Measurements from ENCODE around the gene OXSM.
A peak's percentile ranks its signal among the peaks of the same experiment; 100 is the strongest.

OXSM gene

DNA sequence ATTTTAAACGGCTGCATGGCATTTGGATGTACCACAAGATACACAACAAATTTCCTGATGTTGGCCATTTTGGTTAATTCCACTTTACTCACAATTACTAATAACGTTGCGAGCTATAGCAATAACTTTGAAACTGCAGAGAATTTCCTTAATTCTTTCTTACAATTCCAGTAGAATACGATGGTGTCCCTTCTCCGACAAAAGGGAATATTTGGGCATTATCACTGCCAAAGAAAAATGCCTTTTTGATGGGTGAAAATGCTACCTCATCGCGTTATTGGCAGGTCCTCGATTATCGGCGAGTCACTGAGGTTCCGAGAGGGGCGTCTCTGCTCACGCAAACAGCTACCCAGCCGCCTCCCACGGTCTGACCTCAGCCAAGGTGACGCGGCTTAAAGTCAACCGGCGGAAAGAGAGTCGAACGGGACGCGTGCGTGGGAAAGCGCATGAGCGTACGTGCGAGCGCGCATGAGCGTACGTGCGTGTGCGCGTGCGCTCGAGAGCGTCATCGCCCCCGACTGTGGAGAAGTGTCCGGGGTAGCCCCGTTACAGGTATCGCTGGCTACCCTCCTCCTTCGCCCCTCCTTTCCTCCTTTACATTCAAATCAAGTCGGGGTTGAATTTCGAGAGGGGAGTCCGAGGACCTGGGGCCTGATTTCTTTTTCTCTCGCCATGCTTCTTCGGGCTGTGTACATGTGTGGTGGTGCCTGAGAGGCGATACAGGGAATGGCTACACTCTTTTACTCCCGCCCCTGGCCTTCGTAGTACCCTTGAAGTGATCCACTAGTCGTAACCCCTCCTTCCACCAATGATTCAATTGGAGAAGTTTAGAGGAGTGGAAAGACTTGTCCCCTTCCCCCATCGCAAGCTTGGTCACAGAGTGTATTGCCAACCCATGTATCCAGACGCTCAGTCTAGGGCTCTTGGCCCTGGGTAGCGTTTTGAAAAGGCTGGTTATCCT is at the start of gene OXSM:
OXSM (plus strand) TSS at position 495 of the 961 bp plus-strand sequence. CDS start 931 bp downstream, outside the sequence.
- peak; percentile 89 for DNase-seq

DNA sequence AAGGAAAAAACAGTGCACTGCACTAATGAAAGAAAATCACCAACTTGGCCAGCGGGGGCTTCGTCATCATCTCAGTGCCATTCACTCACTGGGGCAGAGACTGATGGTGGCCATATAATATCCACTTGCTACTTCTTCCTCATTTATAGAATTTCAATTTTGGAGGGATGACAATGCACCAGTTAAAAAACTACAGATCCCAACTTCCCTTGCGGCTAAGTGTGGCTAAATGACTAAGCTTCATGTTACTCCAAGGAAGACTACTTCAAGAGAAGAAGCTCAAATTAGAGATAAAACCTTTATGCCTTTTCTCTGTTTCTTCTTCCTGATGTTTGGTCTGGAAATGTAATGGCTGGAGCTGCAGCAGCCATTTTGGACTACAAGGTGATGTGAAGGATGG is 45.4 kb upstream of the OXSM start:
- DNase-seq: no peak

GRCh38 chr3:25747033-25747432 is 42.9 kb upstream of the OXSM start:
- no peak for DNase-seq

- DNase-seq: no peak
Observed at GRCh38 chr3:25748189-25748588, 41.7 kb upstream of the OXSM start.

DNA sequence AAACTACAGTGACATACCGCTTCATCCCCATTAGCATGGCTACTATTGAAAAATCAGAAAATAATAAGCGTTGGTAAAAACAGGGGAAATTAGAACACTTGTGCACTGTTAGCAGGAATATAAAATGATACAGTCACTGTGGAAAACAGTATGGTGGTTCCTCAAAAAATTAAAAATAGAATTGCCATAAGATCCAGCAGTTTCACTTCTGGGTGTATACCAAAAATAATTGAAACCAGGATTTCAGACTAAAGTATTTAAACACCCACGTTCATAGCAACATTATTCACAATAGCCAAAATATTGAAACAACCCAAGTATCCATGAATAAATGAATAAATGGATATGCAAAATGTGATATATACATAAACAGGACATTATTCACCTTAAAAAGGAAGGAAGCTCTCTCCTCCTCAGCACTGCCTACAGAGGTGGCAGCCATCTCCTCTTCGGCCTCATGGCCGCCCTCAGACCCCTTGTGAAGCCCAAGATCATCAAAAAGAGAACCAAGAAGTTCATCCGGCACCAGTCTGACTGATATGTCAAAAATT is 40.8 kb upstream of the OXSM start:
- DNase-seq: no peak

DNA sequence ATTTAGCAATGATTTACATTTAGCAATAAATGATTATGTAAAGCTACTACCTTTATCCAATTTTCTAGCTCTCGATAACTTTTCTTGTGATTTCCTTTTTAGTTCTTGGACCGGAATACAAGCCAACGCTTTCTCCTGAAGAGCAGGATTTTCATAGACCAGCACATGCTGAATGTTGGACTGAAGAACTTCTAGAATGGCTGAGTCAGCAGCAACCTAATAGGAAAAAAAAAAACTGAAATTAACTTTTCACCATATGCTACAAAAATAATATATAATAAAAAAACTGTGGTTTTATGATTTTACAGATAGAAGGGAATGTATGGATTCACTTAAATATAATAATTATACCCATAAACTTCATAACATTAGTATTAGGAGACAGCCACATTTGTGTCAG is 38.8 kb upstream of the OXSM start:
- no peak for DNase-seq

DNA sequence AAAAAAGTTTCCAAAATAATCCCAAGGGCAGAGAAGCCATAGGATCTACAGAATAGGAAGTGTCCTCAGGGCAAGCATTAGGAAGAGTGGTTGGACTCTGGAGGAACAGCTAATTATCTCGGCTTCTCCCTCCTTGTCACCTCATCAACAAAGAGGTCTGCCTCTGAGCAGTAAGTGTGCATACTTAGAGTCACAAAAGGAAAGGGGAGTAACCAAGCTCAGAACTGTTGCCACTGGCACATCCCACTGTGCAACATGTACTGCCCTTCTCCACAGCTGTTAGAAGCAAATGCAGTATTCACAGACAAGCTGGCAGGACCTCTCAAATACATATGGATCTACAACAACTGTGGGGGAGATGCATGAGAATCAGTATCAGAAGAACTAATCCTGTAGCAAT is 38.2 kb upstream of the OXSM start:
- DNase-seq: no peak

GRCh38 chr3:25768851-25769250 is 21.0 kb upstream of the OXSM start:
- DNase-seq: no peak

DNA sequence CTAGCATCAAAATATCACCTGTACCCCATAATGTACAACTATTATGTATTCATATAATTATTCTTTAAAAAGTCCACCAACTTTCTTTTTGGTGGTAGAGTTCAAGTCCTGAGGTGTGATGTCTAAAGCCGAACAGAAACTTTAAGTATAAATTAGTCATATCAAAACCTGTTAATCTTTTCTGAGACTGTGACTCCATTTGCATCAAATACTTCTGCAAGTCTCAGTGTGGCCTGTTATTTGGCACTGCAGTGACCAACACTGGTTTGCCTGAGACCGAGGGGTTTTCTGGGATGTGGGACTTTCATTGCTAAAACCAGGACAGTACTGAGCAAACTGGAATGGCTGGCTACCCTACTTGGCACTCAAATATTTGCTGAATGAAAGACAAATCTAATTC is 14.0 kb upstream of the OXSM start:
- DNase-seq: no peak

DNA sequence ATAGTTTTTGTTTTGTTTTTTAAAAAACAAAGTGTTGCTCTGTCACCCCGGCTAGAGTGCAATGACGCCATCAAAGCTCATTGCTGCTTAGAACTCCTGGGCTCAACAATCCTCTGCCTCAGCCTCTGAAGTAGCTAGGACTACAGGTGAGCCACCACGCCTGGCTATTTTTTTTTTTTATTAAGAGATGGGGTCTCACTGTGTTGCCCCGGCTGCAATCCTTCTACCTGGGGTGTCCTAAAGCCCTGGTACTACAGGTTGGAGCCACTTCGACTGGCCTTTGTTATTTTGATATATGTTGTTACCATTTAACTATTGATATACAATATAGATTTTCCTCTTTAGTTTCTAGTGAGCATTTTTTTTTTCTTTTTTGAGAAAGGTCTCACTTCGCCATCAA is 9.3 kb upstream of the OXSM start:
- no peak for DNase-seq

GRCh38 chr3:25781145-25781757 is 8.6 kb upstream of the OXSM start:
- no peak for DNase-seq

GRCh38 chr3:25781758-25782594 is 7.9 kb upstream of the OXSM start:
- no peak for DNase-seq

- DNase-seq: no peak
Observed at GRCh38 chr3:25782636-25782937, 7.3 kb upstream of the OXSM start.

GRCh38 chr3:25782938-25783660 is 6.8 kb upstream of the OXSM start, which contains the start of gene NGLY1:
Gene NGLY1 (minus strand): TSS chr3:25783443. CDS start chr3:25783390, 53 bp downstream.
- DNase-seq: peak; percentile 79

DNA sequence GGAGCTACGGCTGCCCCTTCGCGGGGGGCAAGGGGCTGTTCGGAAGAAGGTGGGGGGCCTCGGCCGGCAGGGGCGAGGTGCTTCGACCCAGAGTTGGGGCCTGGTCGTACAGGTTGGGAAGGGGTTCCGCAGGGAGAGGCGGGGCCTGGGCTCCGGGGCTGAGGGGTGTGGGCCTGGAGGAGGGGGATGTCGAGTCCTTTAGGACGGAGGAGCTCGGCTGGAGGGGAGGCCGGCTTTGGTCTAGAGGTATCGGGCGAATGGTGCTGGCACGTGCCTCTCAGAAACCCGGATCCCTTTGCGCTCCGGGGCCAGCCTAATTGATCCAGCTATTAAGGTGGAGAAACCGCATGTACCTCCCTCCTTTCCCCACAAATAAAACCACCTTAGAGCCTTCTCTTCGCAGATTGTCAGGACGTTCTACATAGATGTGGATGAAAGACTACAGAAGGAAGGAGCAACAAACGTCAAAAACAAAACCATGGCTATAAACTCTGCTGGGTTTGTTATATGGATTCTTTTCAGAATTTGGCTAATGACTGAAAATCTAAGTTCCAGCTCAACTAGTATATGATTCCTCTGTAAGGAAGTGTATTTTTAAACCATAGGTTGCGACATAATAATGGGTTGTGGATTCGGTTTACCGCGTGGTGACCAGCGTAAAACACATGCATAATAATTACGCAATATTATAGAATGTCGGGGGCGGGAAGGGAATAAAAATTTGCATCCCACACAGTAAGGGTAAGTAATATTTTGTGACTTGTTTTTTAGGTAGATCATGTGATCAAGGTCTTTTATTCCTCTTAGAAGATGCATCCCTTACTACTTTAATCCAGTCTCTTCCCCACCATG is 6.0 kb upstream of the OXSM start:
- DNase-seq: no peak

- DNase-seq: no peak
Observed at GRCh38 chr3:25784971-25785370, 4.9 kb upstream of the OXSM start.

- DNase-seq: no peak
Observed at GRCh38 chr3:25785826-25786225, 4.1 kb upstream of the OXSM start.

GRCh38 chr3:25787689-25788088 is 2.2 kb upstream of the OXSM start:
- DNase-seq: no peak

DNA sequence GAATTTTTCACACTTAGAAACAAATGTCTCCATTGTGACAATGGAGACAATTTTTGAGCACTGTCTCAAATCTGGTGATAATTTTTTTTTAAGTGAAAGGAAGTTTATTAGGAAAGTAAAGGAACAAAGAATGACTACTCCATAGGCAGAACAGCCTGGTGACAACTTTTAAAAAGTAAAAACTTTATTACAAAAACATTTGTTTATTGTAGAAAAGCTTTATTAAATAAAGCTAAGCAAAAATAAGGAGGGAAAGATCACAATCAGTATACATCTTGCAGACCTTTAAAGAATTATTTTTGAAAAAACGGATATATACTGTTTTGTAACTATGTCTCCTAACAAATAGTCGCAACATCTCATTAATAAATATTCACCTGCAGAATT is 688 bp upstream of the OXSM start:
- no peak for DNase-seq

- DNase-seq: no peak
Observed at GRCh38 chr3:25801786-25802185, 11.9 kb downstream of the OXSM start.

GRCh38 chr3:25803833-25804232 is 13.9 kb downstream of the OXSM start:
- DNase-seq: no peak

DNA sequence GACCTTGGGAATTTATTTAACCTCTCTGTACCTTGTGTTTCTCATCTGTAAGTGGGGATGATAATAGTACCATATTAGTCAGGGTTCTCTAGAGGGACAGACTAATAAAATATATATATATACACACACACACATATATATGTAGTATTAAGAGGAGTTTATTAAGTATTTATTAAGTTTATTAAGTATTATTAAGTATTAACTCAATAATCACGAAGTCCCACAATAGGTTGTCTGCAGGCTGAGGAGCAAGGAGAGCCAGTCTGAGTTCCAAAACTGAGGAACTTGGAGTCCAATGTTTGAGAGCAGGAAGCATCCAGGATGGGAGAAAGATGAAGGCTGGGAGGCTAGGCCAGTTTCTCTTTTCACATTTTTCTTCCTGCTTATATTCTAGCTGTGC is 14.8 kb downstream of the OXSM start:
- DNase-seq: no peak
